Immature natural killer cell (primary cell): ENCODE results near the gene PIGS. TPM values are rescaled to one million over a fixed set of nuclear protein-coding genes. Genes with fewer than 3 reads are reported as not detected.
"Not testable (repeated sequence)": the region's sequence is repeated elsewhere in the genome, so short reads cannot be mapped to it uniquely, and the experiment has no call there.

Experiments used
- DNase-seq, 3 donors: peaks; one replicate each; pipeline ENCODE4 v3.0.0; 2022; ENCODE audit warnings: mixed read lengths in 1 of 3
- H3K27ac Mint-ChIP-seq, 6 donors: one replicate each; pipeline ENCODE4 v1.8.0; 2020; ENCODE audit warnings: mixed read lengths in 6 of 6, mild to moderate bottlenecking in 5 of 6, inconsistent platforms in 4 of 6, moderate library complexity in 3 of 6
- H3K27me3 Mint-ChIP-seq, 3 donors: one replicate each; pipeline ENCODE4 v1.8.0; 2020 to 2021; ENCODE audit warnings: low read depth in 3 of 3, mild to moderate bottlenecking in 3 of 3, mixed read lengths in 3 of 3, moderate library complexity in 3 of 3, inconsistent platforms in 1 of 3
- H3K36me3 Mint-ChIP-seq, 3 donors: one replicate each; pipeline ENCODE4 v1.8.0; 2020; ENCODE audit warnings: mixed read lengths in 3 of 3, inconsistent platforms in 2 of 3, mild to moderate bottlenecking in 2 of 3
- H3K4me1 Mint-ChIP-seq, 2 donors: one replicate each; pipeline ENCODE4 v1.8.0; 2020; ENCODE audit warnings: inconsistent platforms in 2 of 2, mild to moderate bottlenecking in 2 of 2, mixed read lengths in 2 of 2, moderate library complexity in 1 of 2
- H3K4me3 Mint-ChIP-seq, 5 donors: one replicate each; pipeline ENCODE4 v1.8.0; 2020; ENCODE audit warnings: mild to moderate bottlenecking in 5 of 5, mixed read lengths in 5 of 5, inconsistent platforms in 3 of 5, moderate library complexity in 3 of 5
- H3K9me3 Mint-ChIP-seq, 6 donors: one replicate each; pipeline ENCODE4 v1.8.0; 2020; ENCODE audit warnings: mild to moderate bottlenecking in 6 of 6, mixed read lengths in 6 of 6, inconsistent platforms in 4 of 6, moderate library complexity in 3 of 6
- polyA plus RNA-seq, 3 donors: library from polyadenylated mRNA; unstranded; fragments of 300-500 nt; fragmentation: Illumina TruSeq; gene quantifications; one replicate each; pipeline ENCODE4 v1.2.3, GENCODE V29; 2021

Gene PIGS
- polyA plus RNA-seq, 3 donors from 2014 or later = 71.7 to 135 (median 96.8) TPM

DNA sequence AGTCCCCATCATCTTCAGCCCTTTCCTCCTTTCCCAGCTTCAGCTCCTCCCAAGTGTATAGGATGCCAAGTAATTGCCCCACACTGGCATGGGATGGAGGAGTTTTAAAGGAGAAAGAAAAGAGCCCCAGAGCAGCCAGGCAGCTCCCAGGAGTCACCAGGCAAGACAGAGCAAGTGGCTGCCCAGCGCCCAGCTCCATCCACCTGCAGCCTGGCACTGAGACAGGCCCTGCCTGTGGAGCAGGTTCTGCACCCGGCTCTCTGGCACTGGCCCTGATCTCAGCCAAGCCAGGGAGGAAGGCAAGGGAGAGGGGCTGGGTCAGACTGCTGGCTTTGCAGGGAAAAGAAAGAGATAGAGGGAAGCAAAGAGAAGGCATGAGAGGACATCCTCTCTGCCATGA lies 43.5 kb downstream of the PIGS start:
- Mint-ChIP-seq H3K4me3 (no peak overlapping the region), H3K36me3 (no peaks in the 10 kb centered on the region), H3K27ac (no peak overlapping the region), H3K9me3 (peaks cover 0 to 1% (median 0%) of the 10 kb centered on the region in 6 donors), H3K27me3 (peaks cover 0 to 2% (median 1%) of the 10 kb centered on the region in 3 donors), H3K4me1 (no peaks in the 10 kb centered on the region)
- no peak for DNase-seq

DNA sequence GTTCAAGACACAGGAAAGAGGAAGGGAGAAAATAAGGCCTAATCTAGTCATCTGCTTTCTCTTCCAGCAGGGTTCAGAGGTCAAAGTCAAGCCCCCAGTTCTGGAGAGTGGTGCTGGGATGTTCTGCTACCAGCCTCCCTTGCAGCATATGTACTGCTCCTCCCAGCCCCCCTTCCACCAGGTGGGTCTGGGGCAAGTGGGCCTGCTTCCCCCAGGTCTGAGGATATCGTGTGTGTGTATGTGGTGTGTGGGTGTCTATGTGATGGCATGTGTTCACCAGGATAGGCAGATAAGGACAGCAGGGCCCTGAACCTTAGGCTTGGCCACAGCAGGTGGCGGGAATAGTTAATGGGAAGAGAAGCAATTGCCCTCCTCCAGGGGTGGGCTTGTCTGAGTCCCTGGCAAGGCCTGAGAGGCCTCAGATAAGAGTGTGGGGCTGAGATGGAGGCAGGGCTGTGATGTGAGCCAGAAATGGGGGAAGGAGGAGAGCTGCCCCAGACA lies 44.1 kb downstream of the PIGS start:
- DNase-seq = no peak
- Mint-ChIP-seq H3K9me3 (peaks cover 0 to 1% (median 0%) of the 10 kb centered on the region in 6 donors), H3K36me3 (no peaks in the 10 kb centered on the region), H3K27me3 (peaks cover 0 to 2% (median 1%) of the 10 kb centered on the region in 3 donors), H3K27ac (no peak overlapping the region), H3K4me1 (no peaks in the 10 kb centered on the region), H3K4me3 (no peak overlapping the region)

DNA sequence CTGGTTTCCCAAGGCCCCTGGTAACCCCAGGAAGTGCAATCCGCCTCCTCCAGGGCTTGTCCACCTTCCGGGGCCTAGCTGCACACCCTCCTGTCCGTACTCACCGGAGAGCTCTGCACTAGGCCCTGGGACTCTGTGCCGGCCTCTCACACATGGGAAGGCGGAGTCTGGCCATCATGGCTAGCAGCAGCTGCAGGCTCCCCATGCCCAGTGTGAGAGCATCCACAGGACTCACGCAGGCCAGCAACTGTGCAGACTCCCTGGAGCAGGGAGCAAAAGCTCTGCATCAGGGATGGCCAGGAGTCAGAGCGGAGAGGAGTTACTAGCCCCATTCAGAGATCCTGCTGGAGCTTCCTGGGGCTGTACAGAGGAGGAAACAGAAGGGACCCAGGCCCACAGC lies 44.9 kb downstream of the PIGS start:
- peaks cover 0 to 1% (median 0%) of the 10 kb centered on the region in 6 donors for H3K9me3 Mint-ChIP-seq
- peaks cover 0 to 2% (median 1%) of the 10 kb centered on the region in 3 donors for H3K27me3 Mint-ChIP-seq
- no peaks in the 10 kb centered on the region for H3K36me3 Mint-ChIP-seq
- no peak overlapping the region for H3K4me3 Mint-ChIP-seq
- no peak for DNase-seq
- H3K27ac Mint-ChIP-seq = no peak overlapping the region
- H3K4me1 Mint-ChIP-seq = no peaks in the 10 kb centered on the region

DNA sequence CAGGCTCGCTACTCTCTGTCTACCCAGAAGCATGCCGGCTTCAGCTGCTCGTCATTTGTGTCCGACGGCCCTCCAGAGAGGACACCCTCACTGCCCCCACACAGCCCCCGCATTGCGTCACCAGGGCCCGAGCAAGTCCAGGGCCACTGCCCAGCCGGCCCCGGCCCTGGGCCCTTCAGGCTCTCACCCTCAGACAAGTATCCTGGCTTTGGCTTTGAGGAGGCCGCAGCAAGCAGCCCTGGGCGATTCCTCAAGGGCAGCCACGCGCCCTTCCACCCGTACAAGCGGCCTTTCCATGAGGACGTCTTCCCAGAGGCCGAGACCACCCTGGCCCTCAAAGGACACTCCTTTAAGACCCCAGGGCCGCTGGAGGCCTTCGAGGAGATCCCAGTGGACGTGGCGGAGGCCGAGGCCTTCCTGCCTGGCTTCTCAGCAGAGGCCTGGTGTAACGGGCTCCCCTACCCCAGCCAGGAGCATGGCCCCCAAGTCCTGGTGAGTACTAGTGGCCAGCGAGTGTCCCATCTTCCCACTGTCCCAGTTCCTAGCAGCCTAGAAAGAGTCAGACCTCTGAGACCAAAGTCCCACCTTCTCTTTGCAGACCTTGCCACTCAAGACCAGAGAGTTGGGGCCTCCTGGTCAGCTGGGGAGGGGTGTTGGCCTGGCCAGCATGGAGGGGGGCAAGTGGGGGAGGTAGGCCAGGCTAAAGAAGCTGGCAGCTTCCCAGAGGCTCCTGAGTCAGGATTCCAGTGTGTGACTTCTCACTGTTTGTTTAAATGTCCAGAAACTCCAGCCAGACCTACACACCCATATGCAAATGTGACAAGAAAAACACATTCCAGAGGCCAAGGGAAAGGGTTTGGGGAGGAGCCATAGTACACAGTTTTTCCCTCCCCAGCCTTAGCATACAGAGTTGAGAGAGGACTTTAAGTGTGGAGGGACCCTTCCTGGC lies 46.6 kb downstream of the PIGS start:
- Mint-ChIP-seq H3K9me3 (peaks cover 0 to 1% (median 0%) of the 10 kb centered on the region in 6 donors), H3K27me3 (peaks cover 0 to 2% (median 1%) of the 10 kb centered on the region in 3 donors), H3K4me1 (no peaks in the 10 kb centered on the region), H3K4me3 (no peak overlapping the region), H3K36me3 (no peaks in the 10 kb centered on the region), H3K27ac (no peak overlapping the region)
- no peak for DNase-seq

DNA sequence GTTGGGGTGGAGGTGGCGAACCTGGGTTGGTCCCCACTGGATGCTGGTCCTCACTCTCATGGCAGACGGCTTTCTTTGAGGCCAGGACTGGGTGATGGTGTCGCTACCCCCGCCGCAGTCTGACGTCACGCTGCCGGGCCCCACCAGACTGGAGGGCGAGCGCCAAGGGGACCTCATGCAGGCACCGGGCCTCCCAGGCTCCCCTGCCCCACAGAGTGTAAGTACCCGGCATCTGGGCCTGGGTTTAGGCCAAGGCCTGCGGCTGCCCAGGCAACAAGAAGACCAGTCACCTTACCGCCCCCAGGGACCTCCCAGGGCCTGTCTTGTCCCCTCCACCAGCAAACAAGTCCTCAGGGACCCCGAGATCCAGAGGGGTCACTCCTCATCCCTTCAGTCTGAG lies 47.4 kb downstream of the PIGS start:
- Mint-ChIP-seq H3K27me3 (peaks cover 0 to 2% (median 1%) of the 10 kb centered on the region in 3 donors), H3K4me3 (no peak overlapping the region), H3K27ac (no peak overlapping the region), H3K9me3 (peaks cover 0 to 1% (median 0%) of the 10 kb centered on the region in 6 donors), H3K36me3 (no peaks in the 10 kb centered on the region), H3K4me1 (no peaks in the 10 kb centered on the region)
- no peak for DNase-seq

DNA sequence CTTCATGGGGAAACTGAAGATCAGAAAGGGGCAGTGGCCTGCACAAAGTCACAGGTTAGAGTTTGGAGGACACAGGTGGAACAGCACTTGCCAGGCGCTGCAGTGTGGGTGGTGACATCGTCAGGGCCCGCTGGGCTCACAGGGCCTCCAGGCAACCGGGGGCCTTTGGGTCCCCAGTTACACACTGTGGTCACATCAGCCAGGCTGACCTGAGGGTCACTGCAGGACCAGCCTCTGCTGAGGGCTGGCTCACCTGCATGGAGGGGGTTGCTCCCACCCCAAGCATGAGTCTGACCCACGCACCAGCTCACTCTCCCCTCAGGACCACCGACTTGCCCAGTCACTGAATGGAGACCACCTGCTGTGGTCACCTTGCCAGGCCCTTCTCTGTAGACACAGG lies 48.1 kb downstream of the PIGS start:
- no peak for DNase-seq
- H3K4me3 Mint-ChIP-seq = no peak overlapping the region
- H3K27ac Mint-ChIP-seq = no peak overlapping the region
- peaks cover 0 to 2% (median 1%) of the 10 kb centered on the region in 3 donors for H3K27me3 Mint-ChIP-seq
- H3K4me1 Mint-ChIP-seq = no peaks in the 10 kb centered on the region
- H3K36me3 Mint-ChIP-seq = no peaks in the 10 kb centered on the region
- peaks cover 0 to 1% (median 0%) of the 10 kb centered on the region in 6 donors for H3K9me3 Mint-ChIP-seq

DNA sequence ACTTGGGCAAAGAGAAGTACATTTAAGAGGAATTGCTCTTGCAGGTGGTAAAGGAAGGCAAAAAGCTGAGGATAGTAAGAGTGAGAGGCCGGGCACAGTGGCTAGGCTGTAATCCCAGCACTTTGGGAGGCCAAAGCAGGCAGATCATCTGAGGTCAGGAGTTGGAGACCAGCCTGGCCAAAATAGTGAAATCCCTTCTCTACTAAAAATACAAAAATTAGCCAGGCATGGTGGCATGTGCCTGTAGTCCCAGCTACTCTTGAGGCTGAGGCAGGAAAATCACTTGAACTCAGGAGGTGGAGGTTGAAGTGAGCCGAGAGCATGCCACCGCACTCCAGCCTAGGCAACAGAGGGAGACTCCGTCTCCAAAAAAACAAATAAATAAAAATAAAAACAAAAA lies 49.0 kb downstream of the PIGS start:
- not testable (repeated sequence) for H3K4me3 Mint-ChIP-seq, H3K27ac Mint-ChIP-seq, H3K9me3 Mint-ChIP-seq, H3K36me3 Mint-ChIP-seq, DNase-seq, H3K4me1 Mint-ChIP-seq, H3K27me3 Mint-ChIP-seq

DNA sequence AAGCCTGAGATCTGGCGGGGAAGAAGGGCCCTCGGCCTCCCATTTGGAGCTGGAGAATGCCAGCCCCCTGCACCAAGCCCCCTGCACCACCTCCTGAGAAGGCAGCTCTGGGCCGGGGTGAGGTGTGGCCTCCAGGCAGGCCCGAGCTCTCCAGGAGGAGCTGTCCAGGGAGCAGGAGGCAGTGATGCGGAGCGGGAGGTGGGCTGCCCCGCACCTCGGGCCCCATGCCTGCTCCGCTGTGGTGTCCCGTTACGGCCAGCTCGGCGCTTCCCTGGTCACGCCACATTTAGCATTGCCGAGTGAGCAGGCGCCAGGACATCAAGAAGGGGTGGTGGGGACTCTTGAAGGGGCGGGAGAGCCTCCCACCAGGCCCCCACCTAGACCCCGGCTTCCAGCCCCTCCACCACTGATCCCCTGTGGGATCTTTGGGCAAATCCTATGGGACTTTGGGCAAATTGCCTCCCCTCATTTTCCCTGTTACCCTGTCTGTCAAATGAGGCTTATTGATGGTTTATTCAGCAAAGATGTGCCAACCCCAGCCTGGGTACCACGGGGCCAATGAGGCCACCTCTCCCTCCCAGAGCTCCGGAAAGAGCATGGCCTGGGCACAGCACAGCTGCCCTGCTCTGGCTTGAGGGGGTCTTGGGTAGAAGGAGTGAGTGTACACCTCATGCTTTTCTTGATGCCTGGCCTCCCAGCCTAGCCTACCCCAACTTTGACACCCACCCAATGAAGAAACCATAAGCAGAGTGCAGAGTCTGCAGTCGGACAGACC lies 49.8 kb downstream of the PIGS start:
- Mint-ChIP-seq H3K4me1 (no peaks in the 10 kb centered on the region), H3K9me3 (no peaks in the 10 kb centered on the region), H3K4me3 (no peak overlapping the region), H3K27me3 (peaks cover 0 to 2% (median 1%) of the 10 kb centered on the region in 3 donors), H3K36me3 (no peaks in the 10 kb centered on the region), H3K27ac (no peak overlapping the region)
- no peak for DNase-seq

DNA sequence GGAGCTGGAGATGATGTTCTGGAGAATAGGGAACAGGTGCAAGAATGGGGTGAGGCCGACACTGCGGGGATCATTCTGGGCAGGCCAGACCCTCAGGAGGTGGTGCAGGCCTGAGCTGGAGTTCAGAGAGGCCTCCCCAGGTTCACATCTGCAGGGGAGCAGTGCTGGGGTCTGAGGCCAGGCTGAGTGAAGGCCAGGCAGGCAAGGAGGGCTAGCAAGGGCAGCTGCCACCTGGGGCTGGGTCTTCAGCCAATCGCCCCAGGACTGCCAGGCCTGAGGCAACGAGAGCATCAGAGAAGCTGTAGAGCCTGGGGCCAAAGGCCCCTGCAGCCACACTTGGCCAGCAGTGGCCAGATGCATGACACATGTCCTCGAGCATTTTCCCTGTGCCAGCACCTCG lies 50.6 kb downstream of the PIGS start:
- no peak overlapping the region for H3K4me3 Mint-ChIP-seq
- no peaks in the 10 kb centered on the region for H3K9me3 Mint-ChIP-seq
- no peak overlapping the region for H3K27ac Mint-ChIP-seq
- H3K4me1 Mint-ChIP-seq = no peaks in the 10 kb centered on the region
- H3K27me3 Mint-ChIP-seq = peaks cover 0 to 2% (median 0%) of the 10 kb centered on the region in 3 donors
- DNase-seq = no peak
- no peaks in the 10 kb centered on the region for H3K36me3 Mint-ChIP-seq

DNA sequence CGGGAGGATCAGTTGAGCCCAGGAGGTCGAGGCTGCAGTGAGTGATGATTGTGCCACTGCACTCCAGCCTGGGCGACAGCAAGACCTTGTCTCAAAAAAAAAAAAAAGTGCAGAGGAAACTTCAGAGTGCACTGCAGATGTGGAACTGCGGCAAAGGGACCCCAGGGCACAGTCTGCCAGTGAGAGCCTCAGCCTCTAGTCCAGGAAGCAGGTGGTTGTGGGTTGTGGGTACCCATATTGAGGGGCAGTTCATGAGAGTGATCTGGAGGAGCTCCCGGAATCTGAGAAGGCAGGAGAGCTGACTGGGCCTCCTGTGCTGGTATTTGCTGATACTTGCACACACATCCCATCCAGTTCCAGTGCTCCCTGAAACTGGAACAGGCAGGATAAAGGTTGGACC lies 52.1 kb downstream of the PIGS start:
- no peak overlapping the region for H3K27ac Mint-ChIP-seq
- no peaks in the 10 kb centered on the region for H3K9me3 Mint-ChIP-seq
- H3K27me3 Mint-ChIP-seq = no peaks in the 10 kb centered on the region
- no peak for DNase-seq
- no peaks in the 10 kb centered on the region for H3K4me1 Mint-ChIP-seq
- H3K36me3 Mint-ChIP-seq = no peaks in the 10 kb centered on the region
- H3K4me3 Mint-ChIP-seq = no peak overlapping the region

DNA sequence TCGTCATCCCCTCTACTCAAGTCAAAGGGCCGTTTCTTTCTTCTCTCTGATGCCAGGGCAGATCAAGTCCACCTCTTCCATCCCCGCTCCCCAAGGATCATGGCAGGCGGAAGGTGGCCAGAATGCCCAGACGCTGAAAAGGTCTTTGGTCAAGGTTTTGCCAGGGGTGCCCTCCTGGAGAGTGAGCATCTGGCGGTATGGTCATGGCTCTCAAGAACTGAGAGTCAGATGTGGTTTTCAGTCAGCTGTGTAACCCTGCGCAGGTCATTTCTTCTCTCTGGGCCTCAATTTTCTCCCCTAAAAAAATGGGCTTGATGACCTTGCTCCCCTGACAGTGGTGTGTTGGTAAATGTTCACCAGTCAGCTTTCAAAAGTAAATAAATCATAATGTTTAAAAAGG lies 52.7 kb downstream of the PIGS start:
- H3K27me3 Mint-ChIP-seq = peaks cover 0 to 3% (median 3%) of the 10 kb centered on the region in 3 donors
- no peaks in the 10 kb centered on the region for H3K9me3 Mint-ChIP-seq
- H3K27ac Mint-ChIP-seq = no peak overlapping the region
- no peak for DNase-seq
- no peak overlapping the region for H3K4me3 Mint-ChIP-seq
- H3K36me3 Mint-ChIP-seq = no peaks in the 10 kb centered on the region
- no peaks in the 10 kb centered on the region for H3K4me1 Mint-ChIP-seq

DNA sequence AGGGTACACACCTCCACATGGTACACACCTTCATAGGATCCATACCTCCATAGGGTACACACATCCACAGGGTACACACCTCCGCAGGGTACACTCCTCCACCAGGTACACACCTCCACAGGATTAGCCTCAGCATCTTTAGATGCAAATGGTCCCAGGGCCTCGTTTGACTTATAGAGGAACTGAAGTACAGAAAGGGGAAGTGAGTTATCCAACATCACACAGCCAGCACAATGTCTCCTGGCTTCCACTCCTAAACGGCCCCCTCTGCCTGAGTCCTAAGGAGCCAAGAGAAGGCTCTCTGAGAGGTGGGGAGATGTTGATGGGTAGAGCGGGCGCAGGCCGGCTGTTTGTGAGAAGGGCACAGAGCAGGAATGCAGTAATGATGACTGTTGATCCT lies 53.2 kb downstream of the PIGS start:
- Mint-ChIP-seq H3K27me3 (peaks cover 0 to 3% (median 3%) of the 10 kb centered on the region in 3 donors), H3K9me3 (no peaks in the 10 kb centered on the region), H3K4me1 (no peaks in the 10 kb centered on the region), H3K36me3 (no peaks in the 10 kb centered on the region), H3K4me3 (no peak overlapping the region), H3K27ac (no peak overlapping the region)
- DNase-seq = no peak

DNA sequence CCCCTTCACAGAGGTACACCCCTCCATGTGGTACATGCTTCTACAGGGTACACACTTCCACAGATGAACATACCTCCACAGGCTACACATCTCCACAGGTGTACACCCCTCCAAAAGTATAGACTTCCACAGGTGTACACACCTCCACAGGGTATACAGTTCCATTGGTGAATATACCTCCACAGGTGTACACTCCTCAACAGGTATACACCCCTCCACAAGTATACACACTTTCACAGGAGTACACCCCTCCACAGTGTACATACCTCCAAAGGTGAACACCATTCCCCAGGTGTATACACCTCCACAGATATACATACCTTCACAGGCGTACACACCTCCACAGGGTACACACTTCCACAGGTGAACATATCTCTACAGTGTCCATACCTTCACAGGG lies 55.8 kb downstream of the PIGS start:
- H3K36me3 Mint-ChIP-seq = no peaks in the 10 kb centered on the region
- H3K4me1 Mint-ChIP-seq = no peaks in the 10 kb centered on the region
- no peaks in the 10 kb centered on the region for H3K9me3 Mint-ChIP-seq
- no peak overlapping the region for H3K4me3 Mint-ChIP-seq
- H3K27ac Mint-ChIP-seq = no peak overlapping the region
- DNase-seq = no peak
- peaks cover 0 to 5% (median 3%) of the 10 kb centered on the region in 3 donors for H3K27me3 Mint-ChIP-seq

DNA sequence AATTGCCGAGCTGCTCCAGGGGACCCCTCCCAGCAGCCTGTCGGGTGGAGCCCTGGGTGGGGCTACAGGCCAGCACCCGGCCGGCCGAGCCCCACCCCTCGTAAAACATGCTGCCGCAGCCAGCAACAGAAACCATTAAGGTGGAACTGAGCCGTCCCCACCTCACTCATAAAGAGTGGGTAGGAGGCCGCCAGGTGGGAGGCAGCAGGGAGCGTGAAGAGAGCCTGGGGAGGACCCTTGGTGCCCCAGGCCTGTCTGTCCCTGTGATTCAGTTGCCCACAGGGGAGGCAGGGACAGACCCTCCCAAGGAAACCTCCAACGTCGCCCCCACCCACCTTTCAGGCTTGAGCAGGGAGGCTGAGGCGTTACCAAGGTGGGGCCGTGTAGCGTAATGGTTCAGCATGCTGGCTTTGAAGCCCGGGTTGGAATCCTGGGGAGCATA lies 56.7 kb downstream of the PIGS start:
- DNase-seq = no peak
- H3K27ac Mint-ChIP-seq = no peak overlapping the region
- H3K36me3 Mint-ChIP-seq = no peaks in the 10 kb centered on the region
- H3K27me3 Mint-ChIP-seq = peaks cover 0 to 5% (median 3%) of the 10 kb centered on the region in 3 donors
- H3K4me3 Mint-ChIP-seq = no peak overlapping the region
- H3K9me3 Mint-ChIP-seq = no peaks in the 10 kb centered on the region
- no peaks in the 10 kb centered on the region for H3K4me1 Mint-ChIP-seq
